Measurements from ENCODE around the gene TRIP11.

GRCh38 chr14:91925727-91926121 lies 114.1 kb downstream of the TRIP11 start:
- TF ChIP-seq, protein P1, sequence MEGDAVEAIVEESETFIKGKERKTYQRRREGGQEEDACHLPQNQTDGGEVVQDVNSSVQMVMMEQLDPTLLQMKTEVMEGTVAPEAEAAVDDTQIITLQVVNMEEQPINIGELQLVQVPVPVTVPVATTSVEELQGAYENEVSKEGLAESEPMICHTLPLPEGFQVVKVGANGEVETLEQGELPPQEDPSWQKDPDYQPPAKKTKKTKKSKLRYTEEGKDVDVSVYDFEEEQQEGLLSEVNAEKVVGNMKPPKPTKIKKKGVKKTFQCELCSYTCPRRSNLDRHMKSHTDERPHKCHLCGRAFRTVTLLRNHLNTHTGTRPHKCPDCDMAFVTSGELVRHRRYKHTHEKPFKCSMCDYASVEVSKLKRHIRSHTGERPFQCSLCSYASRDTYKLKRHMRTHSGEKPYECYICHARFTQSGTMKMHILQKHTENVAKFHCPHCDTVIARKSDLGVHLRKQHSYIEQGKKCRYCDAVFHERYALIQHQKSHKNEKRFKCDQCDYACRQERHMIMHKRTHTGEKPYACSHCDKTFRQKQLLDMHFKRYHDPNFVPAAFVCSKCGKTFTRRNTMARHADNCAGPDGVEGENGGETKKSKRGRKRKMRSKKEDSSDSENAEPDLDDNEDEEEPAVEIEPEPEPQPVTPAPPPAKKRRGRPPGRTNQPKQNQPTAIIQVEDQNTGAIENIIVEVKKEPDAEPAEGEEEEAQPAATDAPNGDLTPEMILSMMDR (IDR thresholded peaks at IDR 0.05), result no peak
- TF ChIP-seq POLR2AphosphoS5 (IDR thresholded peaks at IDR 0.05) (no peak), POLR2A (IDR thresholded peaks at IDR 0.05) (no peak)

Measured in breast epithelium (tissue), 3 donors.